Loucy (cell line): ENCODE measurements around the gene SLC25A6.

ENCODE experiments used
- H2AFZ ChIP-seq: fragments of 200-600 bp; sonication (generic); 2 replicates; pipeline ENCODE4 v1.6.0; 2016; ENCODE audit warnings: antibody characterized with exemption, mild to moderate bottlenecking, low read length, moderate library complexity
- H3F3A ChIP-seq: fragments of 200-600 bp; 2 replicates; pipeline ENCODE4 v1.6.0; 2016; ENCODE audit warnings: antibody characterized with exemption, low read depth, mild to moderate bottlenecking
- H3K27me3 ChIP-seq: fragments of 200-600 bp; sonication (generic); 2 replicates; pipeline ENCODE4 v1.6.1; 2014; ENCODE audit warnings: low read length, mild to moderate bottlenecking; ENCODE audit not compliant: insufficient read depth, poor library complexity, severe bottlenecking
- H3K36me3 ChIP-seq: fragments of 200-600 bp; sonication (generic); 2 replicates; pipeline ENCODE4 v1.6.1; 2016; ENCODE audit warnings: low read length; ENCODE audit not compliant: insufficient read depth
- H3K4me1 ChIP-seq: fragments of 200-600 bp; sonication (generic); 2 replicates; pipeline ENCODE4 v1.5.1; 2014; ENCODE audit warnings: low read length, mild to moderate bottlenecking; ENCODE audit not compliant: insufficient read depth, poor library complexity, severe bottlenecking
- H3K4me2 ChIP-seq: fragments of 200-600 bp; sonication (generic); 2 replicates; pipeline ENCODE4 v1.6.0; 2014; ENCODE audit warnings: antibody characterized with exemption, low read length, low read depth, mild to moderate bottlenecking; ENCODE audit not compliant: poor library complexity, severe bottlenecking
- H3K4me3 ChIP-seq: fragments of 200-600 bp; sonication (generic); 2 replicates; pipeline ENCODE4 v1.5.1; 2014; ENCODE audit warnings: low read length, mild to moderate bottlenecking, mixed read lengths; ENCODE audit not compliant: poor library complexity, severe bottlenecking
- H3K79me2 ChIP-seq: fragments of 200-600 bp; sonication (generic); 2 replicates; pipeline ENCODE4 v1.6.1; 2014; ENCODE audit warnings: low read length; ENCODE audit not compliant: insufficient read depth
- H3K9ac ChIP-seq: fragments of 200-600 bp; sonication (generic); 2 replicates; pipeline ENCODE4 v1.6.0; 2014; ENCODE audit warnings: mild to moderate bottlenecking, low read depth, low read length, moderate library complexity; ENCODE audit not compliant: poor library complexity, severe bottlenecking
- H3K9me2 ChIP-seq: fragments of 200-600 bp; sonication (generic); replicated peaks from 2 replicates; pipeline ENCODE4 v1.6.1; 2016; ENCODE audit warnings: low read depth, low read length, mixed read lengths
- H3K9me3 ChIP-seq: fragments of 200-600 bp; sonication (generic); 2 replicates; pipeline ENCODE4 v1.6.1; 2014; ENCODE audit warnings: mild to moderate bottlenecking, antibody characterized with exemption, low read length, low read depth; ENCODE audit not compliant: insufficient read depth
- H4K20me1 ChIP-seq: fragments of 200-600 bp; sonication (generic); 2 replicates; pipeline ENCODE4 v1.6.0; 2014; ENCODE audit warnings: antibody characterized with exemption, low read length, mild to moderate bottlenecking; ENCODE audit not compliant: insufficient read depth, poor library complexity, severe bottlenecking
- CTCF ChIP-seq: fragments of 200-600 bp; sonication (generic); conservative IDR thresholded peaks from 2 replicates; pipeline ENCODE4 v1.5.1; 2014; ENCODE audit warnings: mild to moderate bottlenecking, antibody characterized with exemption, low read length
- EZH2phosphoT487 ChIP-seq: fragments of 200-600 bp; IDR thresholded peaks from 2 replicates; pipeline ENCODE4 v1.6.1; 2018; ENCODE audit warnings: antibody characterized with exemption, mild to moderate bottlenecking, moderate library complexity, borderline replicate concordance

Gene SLC25A6

GRCh38 chrX:1434871-1435240, 42.9 kb upstream of the SLC25A6 start:
- H3F3A ChIP-seq, result no peaks in the 10 kb centered on the region
- H3K9me2 ChIP-seq, result no peaks in the 10 kb centered on the region
- H2AFZ ChIP-seq, result no peak overlapping the region
- no peaks in the 10 kb centered on the region for H3K79me2 ChIP-seq
- H3K9me3 ChIP-seq, result no peaks in the 10 kb centered on the region
- TF ChIP-seq CTCF (no peak), EZH2phosphoT487 (no peak)
- H4K20me1 ChIP-seq, result no peaks in the 10 kb centered on the region
- H3K4me1 ChIP-seq, result no peaks in the 10 kb centered on the region
- no peak overlapping the region for H3K4me3 ChIP-seq
- H3K9ac ChIP-seq, result no peak overlapping the region
- H3K36me3 ChIP-seq, result peaks cover 5% of the 10 kb centered on the region; the same call in 1 of the 2 replicates
- H3K4me2 ChIP-seq, result no peak overlapping the region
- no peaks in the 10 kb centered on the region for H3K27me3 ChIP-seq

GRCh38 chrX:1433646-1434357, 41.9 kb upstream of the SLC25A6 start:
- Histone ChIP-seq H3K4me2 (no peak overlapping the region), H3K36me3 (peaks cover 5% of the 10 kb centered on the region; the same call in 1 of the 2 replicates), H3K9ac (no peak overlapping the region), H4K20me1 (no peaks in the 10 kb centered on the region), H3K9me3 (no peaks in the 10 kb centered on the region), H3K9me2 (no peaks in the 10 kb centered on the region), H3K79me2 (no peaks in the 10 kb centered on the region), H2AFZ (no peak overlapping the region), H3K4me3 (no peak overlapping the region), H3F3A (no peaks in the 10 kb centered on the region), H3K4me1 (no peaks in the 10 kb centered on the region), H3K27me3 (no peaks in the 10 kb centered on the region)
- TF ChIP-seq EZH2phosphoT487 (no peak), CTCF (no peak)

GRCh38 chrX:1430451-1430850, 38.5 kb upstream of the SLC25A6 start:
- no peak overlapping the region for H3K4me3 ChIP-seq
- no peaks in the 10 kb centered on the region for H4K20me1 ChIP-seq
- H3F3A ChIP-seq, result no peaks in the 10 kb centered on the region
- no peaks in the 10 kb centered on the region for H3K9me2 ChIP-seq
- H3K4me1 ChIP-seq, result no peaks in the 10 kb centered on the region
- H3K36me3 ChIP-seq, result no peaks in the 10 kb centered on the region; the same call in 1 of the 2 replicates
- no peaks in the 10 kb centered on the region for H3K27me3 ChIP-seq
- TF ChIP-seq CTCF (no peak), EZH2phosphoT487 (no peak)
- H3K4me2 ChIP-seq, result no peak overlapping the region
- H3K9me3 ChIP-seq, result no peaks in the 10 kb centered on the region
- H2AFZ ChIP-seq, result no peak overlapping the region
- no peaks in the 10 kb centered on the region for H3K79me2 ChIP-seq
- H3K9ac ChIP-seq, result no peak overlapping the region
